DND-41 (cell line): ENCODE results near the gene TFF2.

ENCODE experiments used
- ATAC-seq: fragments of 200-7000 bp; cut with Tn5 transposase; 3 replicates; pipeline ENCODE4 v1.9.1; 2021; ENCODE audit warnings: low read depth; ENCODE audit not compliant: insufficient read depth
- DNase-seq: peaks from one replicate; pipeline ENCODE4 v3.0.0-alpha.2; 2020
- H2AFZ ChIP-seq: 2 replicates; pipeline ENCODE4 v1.6.0; 2012; ENCODE audit warnings: low read depth, low read length
- H3K27ac ChIP-seq: 2 replicates; pipeline ENCODE4 v1.5.1; 2012; ENCODE audit warnings: low read length, inconsistent platforms
- H3K27me3 ChIP-seq: fragments of 200-600 bp; sonication (generic); 2 replicates; pipeline ENCODE4 v1.6.0; 2012; ENCODE audit warnings: low read length, mild to moderate bottlenecking, inconsistent platforms; ENCODE audit not compliant: insufficient read depth, poor library complexity
- H3K36me3 ChIP-seq: 2 replicates; pipeline ENCODE4 v1.5.1; 2012; ENCODE audit warnings: low read length, inconsistent platforms; ENCODE audit not compliant: insufficient read depth
- H3K4me1 ChIP-seq: 2 replicates; pipeline ENCODE4 v1.5.1; 2012; ENCODE audit warnings: mild to moderate bottlenecking, low read length; ENCODE audit not compliant: insufficient read depth
- H3K4me2 ChIP-seq: 2 replicates; pipeline ENCODE4 v1.6.0; 2012; ENCODE audit warnings: mild to moderate bottlenecking, moderate library complexity, low read length, inconsistent platforms; ENCODE audit not compliant: insufficient read depth
- H3K4me3 ChIP-seq, 2 experiments: fragments of 200-600 bp in 1 of 2; shearing (Covaris generic) in 1 of 2; 2 replicates each; pipeline ENCODE4 v1.5.1; 2012 to 2016; ENCODE audit warnings: inconsistent platforms in 2 of 2, low read length in 2 of 2, mild to moderate bottlenecking in 2 of 2, low read depth in 1 of 2, moderate library complexity in 1 of 2
- H3K79me2 ChIP-seq: 2 replicates; pipeline ENCODE4 v1.6.0; 2012; ENCODE audit warnings: low read length, inconsistent platforms; ENCODE audit not compliant: insufficient read depth
- H3K9ac ChIP-seq: 2 replicates; pipeline ENCODE4 v1.6.0; 2012; ENCODE audit warnings: low read depth, mild to moderate bottlenecking, inconsistent platforms, low read length, moderate library complexity
- H3K9me3 ChIP-seq: 2 replicates; pipeline ENCODE4 v1.5.1; 2012; ENCODE audit warnings: low read length, moderate library complexity, mild to moderate bottlenecking, inconsistent platforms; ENCODE audit not compliant: insufficient read depth, severe bottlenecking
- H4K20me1 ChIP-seq: 2 replicates; pipeline ENCODE4 v1.6.0; 2012; ENCODE audit warnings: low read length; ENCODE audit not compliant: insufficient read depth
- CTCF ChIP-seq: IDR thresholded peaks from 2 replicates; pipeline ENCODE4 v1.5.1; 2012; ENCODE audit warnings: borderline replicate concordance, low read length, moderate library complexity, mild to moderate bottlenecking; ENCODE audit not compliant: poor library complexity, severe bottlenecking; ENCODE audit errors: extremely low read depth
- EZH2 ChIP-seq: IDR thresholded peaks from 3 replicates; pipeline ENCODE4 v1.6.1; 2012; ENCODE audit warnings: borderline replicate concordance, low read depth, mild to moderate bottlenecking, moderate library complexity, low read length, inconsistent platforms; ENCODE audit not compliant: severe bottlenecking

The TFF2 gene

GRCh38 chr21:42353623-42354022 is 2.8 kb upstream of the TFF2 start:
- no peaks in the 10 kb centered on the region for H3K79me2 ChIP-seq
- H3K27me3 ChIP-seq = no peaks in the 10 kb centered on the region
- no peak for ATAC-seq
- H3K4me3 ChIP-seq = no peak overlapping the region
- no peaks in the 10 kb centered on the region for H4K20me1 ChIP-seq
- no peak overlapping the region for H3K27ac ChIP-seq
- no peak overlapping the region for H3K4me2 ChIP-seq
- peaks cover 4% of the 10 kb centered on the region for H3K9me3 ChIP-seq
- no peak overlapping the region for H2AFZ ChIP-seq
- DNase-seq = no peak
- TF ChIP-seq EZH2 (no peak), CTCF (no peak)
- no peak overlapping the region for H3K9ac ChIP-seq
- H3K36me3 ChIP-seq = no peaks in the 10 kb centered on the region
- no peaks in the 10 kb centered on the region for H3K4me1 ChIP-seq

- no peak for DNase-seq
- no peak for TF ChIP-seq CTCF
- no peak for TF ChIP-seq EZH2
- Histone ChIP-seq H2AFZ (no peak overlapping the region), H3K27ac (no peak overlapping the region), H3K4me3 (no peak overlapping the region), H3K9ac (no peak overlapping the region), H3K4me1 (no peaks in the 10 kb centered on the region), H3K79me2 (no peaks in the 10 kb centered on the region), H3K4me2 (no peak overlapping the region), H4K20me1 (no peaks in the 10 kb centered on the region), H3K9me3 (peaks cover 4% of the 10 kb centered on the region), H3K27me3 (no peaks in the 10 kb centered on the region), H3K36me3 (no peaks in the 10 kb centered on the region)
- no peak for ATAC-seq
Measured at GRCh38 chr21:42352441-42353095, 1.8 kb upstream of the TFF2 start.

GRCh38 chr21:42351626-42352440 is 1.0 kb upstream of the TFF2 start:
- Histone ChIP-seq H3K27ac (no peak overlapping the region), H3K9me3 (peaks cover 4% of the 10 kb centered on the region), H2AFZ (no peak overlapping the region), H3K4me2 (no peak overlapping the region), H3K4me1 (no peaks in the 10 kb centered on the region), H3K27me3 (no peaks in the 10 kb centered on the region), H3K4me3 (no peak overlapping the region), H3K79me2 (no peaks in the 10 kb centered on the region), H3K36me3 (no peaks in the 10 kb centered on the region), H4K20me1 (no peaks in the 10 kb centered on the region), H3K9ac (no peak overlapping the region)
- DNase-seq (no peak), ATAC-seq (no peak)
- TF ChIP-seq EZH2 (no peak), CTCF (no peak)
